ENCODE data around the gene TSPAN18. TPM values are rescaled to one million over a fixed set of nuclear protein-coding genes. Genes with fewer than 3 reads are reported as not detected.
A peak's percentile ranks its signal among the peaks of the same experiment; 100 is the strongest.

Gene TSPAN18
- polyA plus RNA-seq, 1 experiment = 0.98 TPM

GRCh38 chr11:44740967-44741366 is 14.2 kb downstream of the TSPAN18 start:
- CTCF ChIA-PET = interaction anchor here (0.8 kb wide), 1 partner anchor 171 kb away, joined by 3 read pairs; no protein-coding TSS in a partner anchor
- H3K9me3 ChIP-seq (ENCODE audit: control insufficient read depth, insufficient read depth, low read length) = no peaks in the 10 kb centered on the region
- no peak overlapping the region for H3K27ac ChIP-seq (ENCODE audit: low read depth, low read length)

DNA sequence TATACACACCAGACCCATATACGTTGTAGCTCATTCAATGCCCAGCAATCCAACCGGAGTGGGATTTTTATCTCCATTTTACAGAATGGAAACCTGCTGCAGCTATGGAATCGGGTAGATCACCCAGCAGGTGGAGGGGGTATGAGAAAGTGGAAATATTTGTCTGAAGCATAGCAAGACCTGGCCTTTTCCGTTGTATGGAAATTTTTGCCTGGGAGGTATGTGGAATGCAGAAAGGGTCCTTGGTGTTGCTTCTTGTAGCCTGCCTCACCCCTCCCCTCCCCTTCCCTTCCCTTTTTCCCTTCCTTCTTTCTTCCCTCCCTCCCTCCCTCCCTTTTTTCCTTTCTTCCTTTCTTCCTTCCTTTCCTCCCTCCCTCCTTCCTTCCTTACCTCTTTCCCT is 15.2 kb downstream of the TSPAN18 start:
- no peak for DNase-seq (ENCODE audit: low read depth, low spot score)
- H3K9me3 ChIP-seq (ENCODE audit: control insufficient read depth, insufficient read depth, low read length) = no peaks in the 10 kb centered on the region
- H3K4me3 ChIP-seq (ENCODE audit: low read depth, low read length) = no peak overlapping the region
- H3K27me3 ChIP-seq (ENCODE audit: control insufficient read depth, insufficient read depth, low read length) = peaks cover 24% of the 10 kb centered on the region
- no peak for TF ChIP-seq CTCF (IDR thresholded peaks at IDR 0.05; ENCODE audit: low read depth, low read length)
- CTCF ChIA-PET = interaction anchor here (0.8 kb wide), 2 partner anchors 33 to 170 kb away, joined by 3 read pairs; no protein-coding TSS in a partner anchor
- POLR2A ChIA-PET = no interaction called here
- H3K27ac ChIP-seq (ENCODE audit: low read depth, low read length) = no peak overlapping the region

More at GRCh38 chr11:44740967-44741366, 14.2 kb downstream of the TSPAN18 start:
- no peak overlapping the region for H3K4me3 ChIP-seq (ENCODE audit: low read depth, low read length)
- peaks cover 24% of the 10 kb centered on the region for H3K27me3 ChIP-seq (ENCODE audit: control insufficient read depth, insufficient read depth, low read length)
- DNase-seq (ENCODE audit: low read depth, low spot score) = no peak
- TF ChIP-seq CTCF (IDR thresholded peaks at IDR 0.05; ENCODE audit: low read depth, low read length) = no peak
- POLR2A ChIA-PET = no interaction called here

DNA sequence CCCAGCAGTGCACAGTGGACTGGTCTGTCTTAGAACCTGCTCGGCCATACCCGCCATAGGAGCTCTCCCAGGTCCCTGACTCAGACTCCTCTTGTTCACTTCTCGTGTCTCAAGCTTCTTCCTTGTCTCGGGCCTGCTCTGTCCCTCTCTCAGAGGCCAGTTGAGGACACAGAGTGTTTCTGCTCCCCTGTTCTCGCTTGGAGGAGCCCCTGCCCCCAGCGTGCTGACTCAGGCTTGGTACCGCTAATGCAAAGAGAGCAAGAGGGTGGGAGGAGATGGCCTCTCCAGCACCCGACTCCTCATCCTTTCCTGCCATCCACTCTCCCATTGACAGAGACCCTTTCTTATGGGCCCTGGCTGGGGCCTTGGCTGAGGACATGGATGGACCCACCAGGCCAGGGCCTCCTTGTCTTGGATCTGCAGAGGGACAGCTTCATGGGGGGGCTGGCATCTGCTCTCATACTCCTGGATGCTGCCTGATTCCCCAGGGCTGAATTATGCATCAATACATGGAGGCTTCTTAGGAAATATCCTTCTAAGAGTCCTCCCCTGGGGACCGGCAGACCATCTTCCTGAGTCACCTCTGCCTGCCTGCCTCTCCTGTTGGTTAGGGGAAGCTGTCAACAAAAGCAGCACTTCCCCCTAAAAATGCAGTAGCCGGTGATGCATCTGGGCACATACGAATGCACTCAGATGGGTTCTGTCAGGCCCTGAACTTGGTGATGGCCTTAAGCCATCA is 15.9 kb downstream of the TSPAN18 start:
- no peak overlapping the region for H3K27ac ChIP-seq (ENCODE audit: low read depth, low read length)
- no peak overlapping the region for H3K4me3 ChIP-seq (ENCODE audit: low read depth, low read length)
- H3K27me3 ChIP-seq (ENCODE audit: control insufficient read depth, insufficient read depth, low read length) = peaks cover 21% of the 10 kb centered on the region
- no peak for TF ChIP-seq CTCF (IDR thresholded peaks at IDR 0.05; ENCODE audit: low read depth, low read length)
- CTCF ChIA-PET = interaction anchor here (0.8 kb wide), 1 partner anchor 33 kb away, joined by 3 read pairs; no protein-coding TSS in a partner anchor
- no peak for DNase-seq (ENCODE audit: low read depth, low spot score)
- POLR2A ChIA-PET = no interaction called here
- no peaks in the 10 kb centered on the region for H3K9me3 ChIP-seq (ENCODE audit: control insufficient read depth, insufficient read depth, low read length)

DNA sequence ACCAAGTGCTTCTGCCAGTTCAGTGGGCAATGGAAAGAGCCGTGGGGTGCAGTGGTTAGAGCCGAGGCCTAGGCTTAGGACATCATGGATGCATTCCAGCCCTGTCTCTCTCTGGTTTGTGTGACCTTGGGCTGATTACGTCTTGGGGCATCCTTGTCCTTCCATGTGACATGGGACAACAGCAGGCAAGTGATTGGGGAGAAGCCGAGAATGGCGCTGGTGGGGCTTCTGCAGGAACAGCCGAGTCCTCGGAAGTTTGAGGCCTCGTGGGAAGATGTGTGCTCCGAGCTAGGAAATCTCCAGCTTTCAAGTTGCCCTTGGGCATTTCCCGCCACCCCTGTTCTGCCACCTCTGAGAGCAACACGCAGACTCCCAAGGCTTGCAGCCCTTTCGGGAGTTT is 16.6 kb downstream of the TSPAN18 start:
- no peak for TF ChIP-seq CTCF (IDR thresholded peaks at IDR 0.05; ENCODE audit: low read depth, low read length)
- CTCF ChIA-PET = interaction anchor here (2.0 kb wide), 1 partner anchor 32 kb away, joined by 5 read pairs; no protein-coding TSS in a partner anchor
- POLR2A ChIA-PET = no interaction called here
- H3K27me3 ChIP-seq (ENCODE audit: control insufficient read depth, insufficient read depth, low read length) = peaks cover 21% of the 10 kb centered on the region
- H3K27ac ChIP-seq (ENCODE audit: low read depth, low read length) = no peak overlapping the region
- no peaks in the 10 kb centered on the region for H3K9me3 ChIP-seq (ENCODE audit: control insufficient read depth, insufficient read depth, low read length)
- DNase-seq (ENCODE audit: low read depth, low spot score) = no peak
- no peak overlapping the region for H3K4me3 ChIP-seq (ENCODE audit: low read depth, low read length)

- no peak for TF ChIP-seq CTCF (IDR thresholded peaks at IDR 0.05; ENCODE audit: low read depth, low read length)
- DNase-seq (ENCODE audit: low read depth, low spot score) = peak; percentile 29
- CTCF ChIA-PET = interaction anchor here (1.0 to 2.0 kb wide), 2 partner anchors 31 to 150 kb away, joined by 3 to 5 read pairs; no protein-coding TSS in a partner anchor
- POLR2A ChIA-PET = interaction anchor here (0.7 to 0.8 kb wide), 2 partner anchors 29 to 411 kb away, joined by 5 to 7 read pairs; no protein-coding TSS in a partner anchor
- Histone ChIP-seq H3K9me3 (ENCODE audit: control insufficient read depth, insufficient read depth, low read length) (no peaks in the 10 kb centered on the region), H3K27ac (ENCODE audit: low read depth, low read length) (no peak overlapping the region), H3K4me3 (ENCODE audit: low read depth, low read length) (no peak overlapping the region), H3K27me3 (ENCODE audit: control insufficient read depth, insufficient read depth, low read length) (peaks cover 17% of the 10 kb centered on the region)
Observed at GRCh38 chr11:44743959-44744557, 17.3 kb downstream of the TSPAN18 start.
